Caki2 (cell line): Measurements from ENCODE around the gene CYP51A1. TPM values are rescaled to one million over a fixed set of nuclear protein-coding genes. Genes with fewer than 3 reads are reported as not detected.

Experiments
- DNase-seq: peaks from one replicate; pipeline ENCODE4 v3.0.0-alpha.2; 2015; ENCODE audit warnings: low read depth
- in situ Hi-C: cut with HindIII; loops from 2 replicates; pipeline ENCODE4 v1.10.0; 2016; ENCODE audit warnings: low sequenced_read_pairs, low pct_unique_long_range_greater_than_20kb, mixed read lengths
- total RNA-seq: library from RNA; depleted of rRNA; stranded (reverse); fragments of >200 nt; shearing (Covaris generic); gene quantifications from 2 replicates; pipeline ENCODE4 v1.2.3, GENCODE V29; 2014; ENCODE audit warnings: low replicate concordance; rRNA removed

The CYP51A1 gene
- total RNA-seq, 1 experiment from 2014 or later, result 44.3 TPM

DNA sequence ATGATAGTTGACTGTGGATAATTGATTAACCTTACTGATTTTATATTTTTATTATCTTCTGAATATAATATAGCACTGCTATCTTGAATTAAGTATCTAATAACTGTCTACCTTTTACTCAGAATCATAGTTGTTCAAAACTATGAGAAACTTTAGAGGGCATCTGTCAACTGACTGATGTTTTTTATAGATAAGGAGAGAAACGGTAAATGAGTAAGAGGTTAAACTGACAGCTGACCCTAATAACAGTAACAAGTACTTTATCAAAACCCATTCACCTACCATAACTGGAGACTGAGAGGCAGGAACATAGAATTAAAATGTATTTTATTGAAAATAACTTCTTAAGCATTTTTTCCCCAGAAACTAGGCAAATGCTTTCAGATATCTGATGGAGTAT, 62.2 kb downstream of the CYP51A1 start:
- in situ Hi-C loops, result no loop called here
- no peak for DNase-seq

DNA sequence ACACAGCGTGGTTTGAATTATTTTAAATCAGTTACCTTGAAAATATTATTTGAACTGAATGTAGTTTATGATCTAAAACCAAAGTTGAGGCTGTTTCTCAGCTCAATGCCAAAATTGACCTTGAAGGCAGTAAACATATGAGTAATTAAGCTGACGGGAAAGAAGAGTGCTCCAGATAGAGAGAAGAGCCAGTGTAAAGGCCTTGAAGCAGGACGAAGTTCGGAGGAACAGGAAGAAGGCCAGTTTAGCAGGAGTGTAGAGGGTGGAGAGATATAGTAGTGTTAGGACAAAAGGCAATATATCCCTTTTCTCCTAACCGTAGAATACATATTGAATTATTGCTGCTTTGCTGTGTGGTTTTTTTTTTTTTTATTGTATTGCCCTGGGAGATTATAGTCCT, 63.2 kb downstream of the CYP51A1 start:
- DNase-seq, result no peak
- in situ Hi-C loops, result no loop called here

DNA sequence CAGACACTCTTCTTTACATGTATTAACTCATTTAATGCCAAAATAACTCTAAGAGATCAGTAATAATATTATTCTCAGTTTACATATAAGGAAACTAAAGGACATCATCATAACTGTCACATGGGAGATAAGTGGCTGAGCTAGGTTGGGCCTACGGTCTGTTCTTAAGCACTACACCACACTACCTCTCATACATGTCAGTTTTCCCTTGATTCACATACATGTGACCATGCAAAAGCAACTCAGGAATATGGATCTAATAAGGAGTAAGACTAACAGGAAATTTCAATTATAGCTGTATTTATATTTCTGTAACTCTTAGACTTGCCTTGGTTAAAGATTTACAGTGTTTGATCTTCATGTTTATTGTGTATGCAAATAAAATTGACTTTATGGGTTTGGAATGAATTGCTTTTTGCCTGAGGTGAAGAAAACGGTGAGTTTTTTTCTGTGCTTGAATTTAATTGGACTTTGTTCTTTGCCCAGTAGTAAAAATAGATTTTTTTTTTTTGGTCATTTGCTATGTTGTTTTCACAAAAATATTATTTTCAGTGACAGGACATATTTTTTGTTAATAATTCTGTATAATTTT, 69.7 kb downstream of the CYP51A1 start:
- in situ Hi-C loops, result no loop called here
- no peak for DNase-seq

Other genes starting within 250 kb of the CYP51A1 start
- 6.6 and 15.1 TPM in 2 replicates for gene AKAP9, start 193.6 kb downstream of the CYP51A1 start, total RNA-seq
- not detected in 2 replicates for gene LRRD1, start 44.7 kb upstream of the CYP51A1 start, total RNA-seq
- 7.2 and 21.9 TPM in 2 replicates for gene KRIT1, start 111.4 kb upstream of the CYP51A1 start, total RNA-seq
- gene ANKIB1, start 111.5 kb upstream of the CYP51A1 start, total RNA-seq, result 21.3 and 24.4 TPM in 2 replicates